Uterus (tissue), 4 donors: ENCODE data around the gene INO80. TPM values are rescaled to one million over a fixed set of nuclear protein-coding genes. Genes with fewer than 3 reads are reported as not detected.

Source experiments
- DNase-seq, 2 donors: peaks; one replicate each; pipeline ENCODE4 v3.0.0-alpha.2; 2019 to 2020
- H3K27ac ChIP-seq, 2 donors: fragments of 200-600 bp; sonication (generic); 1 replicate in 1 of 2; 2 replicates in 1 of 2; pipeline ENCODE4 v1.5.1; 2016 to 2018
- H3K27me3 ChIP-seq, 2 donors: fragments of 200-600 bp; sonication (generic); one replicate each; pipeline ENCODE4 v1.5.1; 2018 to 2019; ENCODE audit warnings: control low read depth in 1 of 2
- H3K36me3 ChIP-seq, 2 donors: fragments of 200-600 bp; sonication (generic); one replicate each; pipeline ENCODE4 v1.5.1; 2019; ENCODE audit warnings: control low read depth in 1 of 2
- H3K4me1 ChIP-seq, 2 donors: fragments of 200-600 bp; sonication (generic); one replicate each; pipeline ENCODE4 v1.5.1; 2018 to 2019; ENCODE audit warnings: control low read depth in 1 of 2
- H3K4me3 ChIP-seq, 2 donors: fragments of 200-600 bp; sonication (generic); 1 replicate in 1 of 2; 2 replicates in 1 of 2; pipeline ENCODE4 v1.5.1; 2018 to 2019; ENCODE audit warnings: mild to moderate bottlenecking in 1 of 2
- H3K9me3 ChIP-seq, 2 donors: fragments of 200-600 bp; sonication (generic); one replicate each; pipeline ENCODE4 v1.5.1; 2019; ENCODE audit warnings: control low read depth in 1 of 2
- POLR2A ChIP-seq, 2 donors: fragments of 450-650 bp; IDR thresholded peaks; one replicate each; pipeline ENCODE4 v1.6.1; 2016; ENCODE audit warnings: antibody characterized with exemption in 2 of 2, mild to moderate bottlenecking in 1 of 2, moderate library complexity in 1 of 2
- intact Hi-C: fragments of 100-400 bp; cut with DNase I; formaldehyde crosslinking; loops from one replicate; pipeline ENCODE4 v1.15.1; 2023; ENCODE audit warnings: low total_unique reads
- total RNA-seq, 4 donors: library from RNA; depleted of rRNA in 3 of 4; stranded (reverse); fragments of >200 nt in 3 of 4; gene quantifications; one replicate each; pipeline versions ENCODE4 v1.1.0 to v1.2.4, GENCODE V29; 2014 to 2023
- TF ChIP-seq, protein P1 (sequence below), 4 experiments: fragments of 200-600 bp in 2 of 4; fragments of 450-650 bp in 2 of 4; sonication (generic) in 2 of 4; IDR thresholded peaks; one replicate each; pipeline ENCODE4 v1.5.1; 2016 to 2019; ENCODE audit warnings: antibody characterized with exemption in 4 of 4, mild to moderate bottlenecking in 2 of 4, moderate library complexity in 1 of 4
- donor health status: DM: yes; HTN: yes; CAD: no.

INO80 gene
- total RNA-seq, 4 donors from 2014 or later: 28.7 to 33.3 (median 30.2) TPM

DNA sequence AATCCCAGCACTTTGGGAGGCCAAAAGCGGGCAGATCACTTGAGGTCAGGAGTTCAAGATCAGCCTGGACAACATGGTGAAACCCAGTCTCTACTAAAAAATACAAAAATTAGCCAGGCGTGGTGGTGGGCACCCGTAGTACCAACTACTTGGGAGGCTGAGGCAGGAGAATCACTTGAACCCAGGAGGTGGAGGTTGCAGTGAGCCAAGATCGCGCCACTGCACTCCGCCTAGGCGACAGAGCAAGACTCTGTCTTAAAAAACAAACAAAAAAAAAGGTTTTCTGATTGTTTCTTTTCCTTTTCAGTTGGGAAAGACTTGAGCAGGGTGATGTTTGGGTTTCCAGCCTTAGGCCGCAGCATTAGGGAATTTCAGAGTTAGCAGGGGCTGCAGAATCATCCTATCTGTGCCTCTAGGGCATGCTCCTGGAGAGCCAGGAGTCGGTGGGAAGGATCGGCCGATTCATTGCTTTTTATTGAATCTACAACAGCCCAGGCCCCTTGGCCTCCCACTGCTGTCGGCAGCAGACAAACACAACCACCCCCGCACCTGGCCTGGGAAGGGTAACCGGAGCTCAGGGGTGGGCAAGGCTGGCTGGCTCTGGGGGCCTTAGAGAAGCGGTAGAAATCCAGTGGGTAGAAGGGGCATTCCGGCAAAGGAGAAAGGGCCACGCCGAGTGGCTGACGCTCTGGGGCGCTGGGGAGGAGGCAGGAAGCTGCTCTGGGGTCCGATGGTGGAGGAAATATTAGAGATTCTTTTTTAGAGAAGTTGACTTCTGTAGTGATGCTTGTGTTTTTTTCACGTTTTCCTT is 156.5 kb downstream of the INO80 start:
- Histone ChIP-seq H3K27me3 (no peaks in the 10 kb centered on the region), H3K27ac (no peak overlapping the region), H3K4me3 (no peak overlapping the region), H3K36me3 (no peaks in the 10 kb centered on the region), H3K9me3 (no peaks in the 10 kb centered on the region), H3K4me1 (no peaks in the 10 kb centered on the region)
- intact Hi-C loops: no loop called here
- DNase-seq: no peak
- TF ChIP-seq, protein P1, sequence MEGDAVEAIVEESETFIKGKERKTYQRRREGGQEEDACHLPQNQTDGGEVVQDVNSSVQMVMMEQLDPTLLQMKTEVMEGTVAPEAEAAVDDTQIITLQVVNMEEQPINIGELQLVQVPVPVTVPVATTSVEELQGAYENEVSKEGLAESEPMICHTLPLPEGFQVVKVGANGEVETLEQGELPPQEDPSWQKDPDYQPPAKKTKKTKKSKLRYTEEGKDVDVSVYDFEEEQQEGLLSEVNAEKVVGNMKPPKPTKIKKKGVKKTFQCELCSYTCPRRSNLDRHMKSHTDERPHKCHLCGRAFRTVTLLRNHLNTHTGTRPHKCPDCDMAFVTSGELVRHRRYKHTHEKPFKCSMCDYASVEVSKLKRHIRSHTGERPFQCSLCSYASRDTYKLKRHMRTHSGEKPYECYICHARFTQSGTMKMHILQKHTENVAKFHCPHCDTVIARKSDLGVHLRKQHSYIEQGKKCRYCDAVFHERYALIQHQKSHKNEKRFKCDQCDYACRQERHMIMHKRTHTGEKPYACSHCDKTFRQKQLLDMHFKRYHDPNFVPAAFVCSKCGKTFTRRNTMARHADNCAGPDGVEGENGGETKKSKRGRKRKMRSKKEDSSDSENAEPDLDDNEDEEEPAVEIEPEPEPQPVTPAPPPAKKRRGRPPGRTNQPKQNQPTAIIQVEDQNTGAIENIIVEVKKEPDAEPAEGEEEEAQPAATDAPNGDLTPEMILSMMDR (IDR thresholded peaks at IDR 0.05): no peak
- TF ChIP-seq POLR2A (IDR thresholded peaks at IDR 0.05): no peak

DNA sequence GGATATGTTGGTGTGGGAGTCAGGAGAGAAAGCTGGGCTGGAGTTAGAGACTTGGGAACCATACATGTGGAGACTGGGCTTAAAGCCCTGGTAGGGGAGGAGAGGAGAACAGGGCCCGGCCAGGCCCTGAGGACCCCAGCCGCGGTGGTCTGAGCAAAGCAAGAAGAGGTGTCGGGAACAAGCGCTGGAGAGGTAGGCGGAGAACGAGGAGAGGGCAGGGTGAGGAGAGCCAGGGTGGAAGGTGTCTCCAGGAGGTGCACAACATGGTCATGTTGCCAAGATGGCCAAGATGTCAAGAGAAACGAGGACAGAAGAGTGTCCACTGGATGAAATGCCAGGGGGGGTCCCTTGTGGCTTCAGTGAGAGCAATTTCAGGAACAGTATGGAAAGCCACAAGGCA is 157.4 kb downstream of the INO80 start:
- Histone ChIP-seq H3K4me1 (peaks cover 0 to under 1% of the 10 kb centered on the region in 2 donors), H3K36me3 (no peaks in the 10 kb centered on the region), H3K27ac (no peak overlapping the region), H3K9me3 (no peaks in the 10 kb centered on the region), H3K4me3 (no peak overlapping the region), H3K27me3 (no peaks in the 10 kb centered on the region)
- TF ChIP-seq, protein P1 (IDR thresholded peaks at IDR 0.05): no peak
- no peak for TF ChIP-seq POLR2A (IDR thresholded peaks at IDR 0.05)
- DNase-seq: no peak
- intact Hi-C loops: no loop called here

DNA sequence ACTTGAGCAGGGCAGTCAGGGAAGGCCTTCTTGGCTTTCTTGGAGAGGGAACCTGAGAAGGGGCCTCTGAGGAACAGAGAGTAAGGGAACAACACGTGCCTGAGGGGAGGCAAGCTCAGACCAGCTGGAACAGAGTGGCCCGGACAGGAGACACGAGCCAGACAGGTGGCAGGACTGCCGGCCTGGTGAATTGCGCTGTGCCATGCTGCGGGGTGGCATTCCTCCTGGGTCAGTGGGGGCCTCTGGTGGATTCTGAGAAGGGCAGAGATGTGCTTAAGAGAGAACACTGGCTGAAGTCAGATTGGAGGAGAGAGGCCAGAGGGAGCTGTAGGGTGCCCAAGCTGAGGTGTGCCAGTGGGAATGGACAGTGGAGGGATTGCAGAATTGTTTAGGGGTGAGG is 157.9 kb downstream of the INO80 start:
- Histone ChIP-seq H3K4me3 (no peak overlapping the region), H3K27me3 (no peaks in the 10 kb centered on the region), H3K9me3 (no peaks in the 10 kb centered on the region), H3K4me1 (peaks cover 0 to 4% of the 10 kb centered on the region in 2 donors), H3K27ac (no peak overlapping the region), H3K36me3 (no peaks in the 10 kb centered on the region)
- DNase-seq: no peak
- no peak for TF ChIP-seq POLR2A (IDR thresholded peaks at IDR 0.05)
- TF ChIP-seq, protein P1 (IDR thresholded peaks at IDR 0.05): no peak
- intact Hi-C loops: no loop called here

DNA sequence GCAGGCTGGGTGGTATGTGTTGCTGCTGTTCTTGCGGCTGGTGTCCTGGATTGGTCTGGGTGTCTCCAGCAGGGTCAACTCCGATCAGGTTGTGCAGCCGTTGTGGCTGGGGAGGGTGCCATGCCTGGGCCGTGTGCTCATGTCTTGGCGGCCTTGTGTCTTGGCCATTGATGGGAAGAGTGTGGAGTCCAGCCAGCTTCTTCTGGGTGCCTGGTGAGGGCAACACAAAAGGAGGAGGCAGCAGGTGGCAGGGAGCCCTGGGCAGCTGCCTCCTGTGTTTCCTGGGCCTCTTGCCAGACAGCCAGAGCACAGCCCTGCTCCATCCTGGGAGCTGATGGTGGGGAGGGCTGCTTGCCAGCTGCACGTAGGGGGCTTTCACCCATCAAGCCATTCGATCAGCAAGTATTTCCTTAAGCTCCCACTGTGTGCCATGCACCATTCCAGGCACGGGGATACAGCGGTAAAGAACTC is 158.5 kb downstream of the INO80 start:
- intact Hi-C loops: no loop called here

More for the DNA sequence above, 158.5 kb downstream of the INO80 start:
- Histone ChIP-seq H3K27me3 (no peaks in the 10 kb centered on the region), H3K9me3 (no peaks in the 10 kb centered on the region), H3K36me3 (no peaks in the 10 kb centered on the region), H3K27ac (no peak overlapping the region), H3K4me3 (no peak overlapping the region), H3K4me1 (peaks cover 0 to 4% of the 10 kb centered on the region in 2 donors)
- TF ChIP-seq, protein P1 (IDR thresholded peaks at IDR 0.05): no peak
- no peak for TF ChIP-seq POLR2A (IDR thresholded peaks at IDR 0.05)
- no peak for DNase-seq
